Measurements from ENCODE around the gene RIPK3.
"Not testable (repeated sequence)": the region's sequence is repeated elsewhere in the genome, so short reads cannot be mapped to it uniquely, and the experiment has no call there.

The RIPK3 gene

GRCh38 chr14:24343795-24344660, 4.2 kb upstream of the RIPK3 start:
- no peak for DNase-seq (ENCODE audit: low read depth)

DNA sequence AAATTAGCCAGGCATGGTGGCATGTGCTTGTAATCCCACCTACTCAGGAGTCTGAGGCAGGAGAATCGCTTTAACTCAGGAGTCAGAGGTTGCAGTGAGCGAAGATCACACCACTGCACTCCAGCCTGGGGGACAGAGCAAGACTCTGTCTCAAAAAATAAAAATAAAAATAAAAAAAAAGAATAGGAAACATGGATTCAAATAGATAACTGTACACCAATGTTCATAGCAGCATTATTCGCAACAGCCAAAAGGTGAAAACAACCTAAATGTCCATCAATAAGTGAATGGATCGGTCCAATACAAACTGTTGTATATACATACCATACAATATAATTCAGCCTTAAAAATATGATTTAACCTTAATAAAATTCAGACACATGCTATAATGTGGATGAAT, 3.1 kb upstream of the RIPK3 start:
- DNase-seq (ENCODE audit: low read depth), result no peak

DNA sequence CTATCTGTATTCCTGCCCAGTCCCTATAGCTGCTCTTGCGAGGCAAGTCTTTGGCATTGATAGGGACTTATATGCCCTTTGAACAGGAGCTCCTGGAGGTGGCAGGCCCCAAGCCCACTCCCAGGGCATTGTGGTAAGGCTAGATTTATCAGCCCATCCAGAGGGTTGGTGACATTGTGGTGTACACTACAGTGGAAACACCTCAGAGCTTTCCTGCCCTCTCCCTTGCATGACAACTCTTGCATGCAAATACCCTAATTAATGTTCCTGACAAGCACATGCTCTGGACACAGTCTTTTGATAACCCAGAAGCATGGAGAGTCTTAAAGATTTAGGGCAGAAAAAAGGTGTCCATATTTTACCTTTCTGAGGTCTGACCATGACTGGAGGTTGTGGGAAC, 815 bp upstream of the RIPK3 start:
- DNase-seq (ENCODE audit: low read depth), result no peak

DNA sequence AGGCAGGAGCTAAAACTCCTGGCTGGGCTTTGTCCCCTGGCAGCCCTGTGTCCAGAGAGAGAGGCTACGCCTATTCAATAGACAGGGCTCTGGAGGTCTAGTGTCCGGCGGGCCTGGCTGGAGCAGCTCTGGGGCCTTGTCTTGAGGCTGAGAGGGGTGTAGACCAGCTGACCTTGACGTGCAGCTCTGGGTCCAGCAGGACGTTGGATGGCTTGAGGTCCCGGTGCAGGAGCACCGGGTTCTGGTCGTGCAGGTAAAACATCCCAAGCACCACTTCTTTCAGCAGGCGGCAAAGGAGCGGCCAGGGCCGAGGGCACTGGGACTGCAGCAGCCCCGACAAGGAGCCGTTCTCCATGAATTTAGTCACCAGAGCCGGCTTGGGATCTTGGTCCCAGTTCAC, 948 bp downstream of the RIPK3 start:
- DNase-seq (ENCODE audit: low read depth), result no peak

DNA sequence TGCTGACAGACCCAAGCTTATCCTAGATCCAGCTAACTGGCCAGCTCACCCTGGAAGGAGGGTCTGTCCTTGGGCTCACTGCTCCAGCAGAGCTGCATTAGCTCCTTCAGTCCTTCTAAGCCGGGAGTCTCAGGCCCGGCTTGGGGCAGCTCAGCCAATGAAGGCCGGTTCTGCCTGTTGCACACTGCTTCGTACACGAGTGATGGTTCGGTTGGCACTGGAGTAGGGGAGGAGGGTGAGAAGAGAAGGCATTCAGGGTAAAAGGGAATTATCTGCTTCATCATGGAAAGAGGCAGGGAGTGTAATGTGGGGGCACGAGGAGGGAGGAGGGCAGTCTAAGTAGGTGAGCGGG, 2.0 kb downstream of the RIPK3 start:
- DNase-seq (ENCODE audit: low read depth), result no peak

DNA sequence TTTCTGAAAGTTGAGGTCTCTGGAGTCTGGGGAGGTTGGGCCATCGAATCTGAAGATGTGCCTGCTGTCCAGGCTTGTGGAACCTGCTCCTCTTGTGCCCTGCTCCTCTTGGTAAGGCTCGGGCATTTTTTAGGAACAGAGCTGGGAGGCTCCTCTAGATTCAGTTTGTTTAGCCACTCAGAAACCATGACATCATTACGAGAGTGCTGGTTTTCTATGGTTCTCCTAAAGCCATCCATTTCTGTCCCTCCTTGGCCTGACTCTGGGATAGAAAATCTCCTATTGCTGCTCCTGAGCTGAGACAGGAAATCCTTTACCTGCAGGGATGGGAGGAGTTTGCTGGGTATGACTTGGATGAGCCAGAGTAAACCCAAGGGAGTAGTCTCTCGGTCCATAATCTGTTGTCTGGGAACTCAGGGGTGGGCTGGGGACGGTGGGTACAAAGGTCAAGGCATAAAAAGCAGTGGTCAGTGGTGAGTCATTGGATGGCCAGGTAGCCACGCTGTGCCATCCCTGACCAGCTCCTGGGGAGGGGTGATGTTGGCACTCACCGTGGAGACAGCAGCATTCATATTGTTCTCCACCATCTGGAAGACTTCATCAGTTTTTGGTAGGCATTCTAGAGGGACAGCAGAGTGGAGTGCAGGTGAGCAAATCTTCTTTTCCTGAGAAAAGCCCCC, 2.5 kb downstream of the RIPK3 start:
- DNase-seq (ENCODE audit: low read depth), result no peak

DNA sequence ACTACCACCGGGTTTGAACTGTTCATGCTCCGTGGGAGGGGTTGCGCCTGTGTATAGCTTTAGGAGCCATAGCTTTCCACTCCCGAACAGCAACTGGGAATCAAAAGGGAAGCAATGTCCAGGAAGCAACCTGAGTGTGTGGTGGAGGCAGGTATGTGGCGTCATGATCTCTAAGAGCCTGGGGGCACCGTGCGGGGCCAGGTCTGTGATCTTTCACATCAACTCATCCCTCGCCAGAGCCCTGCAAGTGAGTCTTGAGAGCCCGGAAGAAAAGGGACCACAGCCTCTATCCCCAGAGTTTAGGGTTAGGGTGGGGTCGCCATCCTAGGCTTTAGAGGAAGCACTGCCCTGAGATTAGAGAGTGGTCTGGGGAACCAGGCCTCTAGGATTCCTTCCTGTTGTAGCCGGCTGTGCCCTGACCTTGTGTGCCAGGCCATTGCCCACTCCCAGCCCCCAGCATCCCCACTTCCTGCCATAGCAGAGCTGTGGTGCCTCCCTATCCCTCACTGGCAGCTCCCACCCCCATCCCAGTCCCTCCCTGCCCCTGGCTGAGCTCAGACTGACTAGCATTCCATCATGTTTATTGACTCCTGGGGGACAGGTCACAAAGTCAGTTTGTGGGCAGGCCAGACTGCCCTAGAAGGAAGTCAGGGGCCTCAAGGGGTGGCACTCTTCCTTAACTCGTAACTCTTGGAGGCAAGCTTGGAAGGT, 4.2 kb downstream of the RIPK3 start:
- no peak for DNase-seq (ENCODE audit: low read depth)

GRCh38 chr14:24334431-24335291, 5.1 kb downstream of the RIPK3 start, which contains the start of gene ADCY4:
ADCY4 (minus strand) TSS chr14:24335071; CDS start chr14:24334652, 419 bp downstream.
- DNase-seq (ENCODE audit: low read depth), result no peak

DNA sequence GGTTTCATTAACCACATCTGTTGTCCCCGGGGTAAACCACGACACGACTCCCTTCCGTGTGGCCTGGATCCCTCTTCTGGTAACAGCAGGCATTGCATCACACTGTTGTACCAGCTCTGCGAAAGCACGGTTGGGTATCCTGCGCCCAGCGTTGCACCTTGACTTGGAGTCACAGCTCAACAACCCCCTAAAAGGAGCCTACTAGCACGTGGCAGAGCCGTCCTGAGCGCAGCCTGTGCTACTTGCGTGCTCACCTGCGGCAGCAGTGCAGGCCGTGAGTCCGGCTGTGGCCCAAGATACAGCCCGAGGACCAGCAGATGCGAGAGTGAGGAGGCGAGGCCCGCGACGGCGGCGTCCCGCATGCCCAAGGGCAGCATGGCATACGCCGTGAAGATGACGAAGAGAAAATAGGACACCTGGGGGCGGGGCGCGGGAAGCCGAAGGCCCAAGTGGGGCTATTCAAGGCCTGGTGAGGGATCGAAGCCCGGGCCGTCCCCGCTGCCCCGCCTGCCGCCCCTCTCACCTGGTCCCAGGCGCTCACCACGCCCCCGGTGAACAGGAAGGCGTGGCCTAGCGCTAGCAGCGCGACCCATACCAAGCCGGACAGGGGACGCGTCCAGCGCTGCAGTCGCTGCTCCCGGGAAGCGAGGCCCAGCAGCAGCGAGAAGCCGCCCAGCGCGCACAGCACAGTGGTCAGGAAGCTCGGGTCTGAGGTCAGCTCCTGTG, 7.4 kb downstream of the RIPK3 start:
- peak; percentile 65 for DNase-seq (ENCODE audit: low read depth)

- DNase-seq (ENCODE audit: low read depth), result no peak
Measured at GRCh38 chr14:24331731-24332267, 8.0 kb downstream of the RIPK3 start.

GRCh38 chr14:24330973-24331674, 8.7 kb downstream of the RIPK3 start:
- DNase-seq (ENCODE audit: low read depth), result no peak

DNA sequence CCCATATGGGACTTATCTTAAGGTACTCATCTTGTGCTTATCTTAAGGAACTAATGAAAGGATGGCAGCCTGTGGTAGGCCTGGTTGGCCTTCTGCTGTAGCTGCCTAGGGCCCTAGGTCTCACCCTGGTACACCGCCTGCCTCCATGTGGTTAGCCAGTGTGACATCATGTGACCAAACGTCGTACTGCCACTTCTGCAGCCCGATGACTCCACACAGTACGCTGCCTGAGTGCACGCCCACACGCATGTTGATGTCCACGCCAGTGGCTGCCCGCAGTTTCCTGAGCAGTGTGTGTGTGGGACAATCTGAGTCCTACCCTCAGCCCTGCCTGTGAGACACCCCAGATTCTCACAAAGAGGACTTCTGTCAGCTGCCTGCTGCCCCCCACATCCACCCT, 10.1 kb downstream of the RIPK3 start:
- DNase-seq (ENCODE audit: low read depth), result peak; percentile 63

- DNase-seq (ENCODE audit: low read depth), result no peak
Measured at GRCh38 chr14:24329073-24329663, 10.6 kb downstream of the RIPK3 start.

DNA sequence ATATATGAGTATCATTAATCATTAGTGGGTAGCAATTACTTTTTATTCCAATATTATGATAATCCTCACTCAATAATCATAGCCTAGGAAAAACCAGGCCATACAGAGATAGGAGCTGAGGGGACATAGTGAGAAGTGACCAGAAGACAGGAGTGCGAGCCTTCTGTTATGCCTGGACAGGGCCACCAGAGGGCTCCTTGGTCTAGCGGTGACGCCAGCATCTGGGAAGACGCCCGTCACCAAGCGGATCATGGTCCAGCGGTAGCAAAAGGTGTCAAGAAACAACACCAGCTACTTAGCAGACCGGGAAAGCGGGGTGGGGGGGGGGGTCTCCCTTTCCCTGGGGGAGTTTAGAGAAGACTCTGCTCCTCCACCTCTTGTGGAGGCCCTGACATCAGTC, 11.9 kb downstream of the RIPK3 start:
- DNase-seq (ENCODE audit: low read depth), result not testable (repeated sequence)

DNA sequence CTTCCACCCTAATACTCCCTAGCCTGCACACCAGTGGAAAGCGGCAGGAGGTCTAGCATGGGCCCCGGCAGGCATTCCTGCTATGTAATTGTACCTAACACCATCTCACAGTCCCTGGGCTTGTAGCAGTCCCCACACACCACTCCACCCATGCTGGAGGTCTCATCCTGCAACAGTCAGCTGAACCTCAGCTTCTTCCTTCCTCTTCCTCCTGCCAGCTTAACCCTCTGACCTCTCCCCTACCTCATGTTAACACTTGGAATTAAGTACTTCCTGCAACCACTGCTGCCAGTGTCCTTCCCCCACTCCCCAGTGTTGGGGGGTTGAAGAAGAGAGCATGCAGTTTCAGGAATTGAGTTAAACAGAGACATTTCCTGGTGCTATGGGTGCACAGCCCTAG, 12.5 kb downstream of the RIPK3 start:
- no peak for DNase-seq (ENCODE audit: low read depth)

DNA sequence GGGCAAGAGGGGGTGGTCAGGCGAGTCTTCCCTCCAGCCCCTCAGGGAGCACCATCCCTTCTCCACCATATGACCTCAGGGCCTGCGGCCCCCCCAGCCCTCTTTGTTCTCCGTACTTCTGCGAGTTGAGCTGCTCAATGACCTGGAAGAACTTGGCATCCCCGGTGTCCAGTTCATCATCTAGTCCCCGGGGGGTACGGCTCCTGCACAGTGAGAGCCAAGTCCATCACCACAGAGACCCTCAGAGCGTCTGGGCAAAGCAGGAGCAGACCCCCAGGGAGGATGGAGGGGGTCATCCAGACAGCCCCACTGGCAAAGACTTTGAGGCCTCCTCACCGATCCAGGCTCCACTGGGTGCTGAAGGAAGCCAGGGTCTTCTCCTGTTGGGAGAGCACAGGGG, 13.8 kb downstream of the RIPK3 start:
- DNase-seq (ENCODE audit: low read depth), result no peak

DNA sequence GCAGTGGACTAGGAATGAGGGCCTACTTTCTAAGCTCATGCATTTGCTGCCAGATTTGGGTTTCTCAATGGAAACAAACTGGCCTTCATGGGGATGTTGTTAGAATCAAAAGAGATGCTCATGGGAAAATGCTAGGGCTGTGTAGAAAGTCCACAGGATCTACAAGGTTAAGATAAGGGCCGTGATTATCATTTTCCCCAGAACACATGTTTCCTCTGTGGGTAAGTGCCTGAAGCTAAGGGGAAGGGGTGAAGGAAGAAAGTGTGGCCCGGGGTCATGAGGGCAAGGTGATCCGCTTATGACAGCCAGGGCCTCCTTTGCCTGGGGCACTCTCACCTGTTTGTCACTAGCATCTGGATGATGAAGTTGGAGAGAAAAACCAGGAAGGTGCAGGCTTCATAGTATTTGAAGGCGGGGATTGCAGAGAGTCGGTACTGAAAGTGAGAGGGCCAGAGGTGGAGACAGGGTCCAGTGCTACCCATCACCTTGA, 14.7 kb downstream of the RIPK3 start:
- DNase-seq (ENCODE audit: low read depth), result no peak

GRCh38 chr14:24324024-24324423, 15.8 kb downstream of the RIPK3 start:
- DNase-seq (ENCODE audit: low read depth), result no peak

GRCh38 chr14:24323341-24323740, 16.4 kb downstream of the RIPK3 start:
- DNase-seq (ENCODE audit: low read depth), result no peak

GRCh38 chr14:24322672-24323071, 17.1 kb downstream of the RIPK3 start:
- DNase-seq (ENCODE audit: low read depth), result no peak
